ENCODE data around the gene DCUN1D2. TPM values are rescaled to one million over a fixed set of nuclear protein-coding genes. Genes with fewer than 3 reads are reported as not detected.

Gene DCUN1D2
- total RNA-seq, 4 donors from 2014 or later, result 12.3 to 20.2 (median 17.3) TPM

DNA sequence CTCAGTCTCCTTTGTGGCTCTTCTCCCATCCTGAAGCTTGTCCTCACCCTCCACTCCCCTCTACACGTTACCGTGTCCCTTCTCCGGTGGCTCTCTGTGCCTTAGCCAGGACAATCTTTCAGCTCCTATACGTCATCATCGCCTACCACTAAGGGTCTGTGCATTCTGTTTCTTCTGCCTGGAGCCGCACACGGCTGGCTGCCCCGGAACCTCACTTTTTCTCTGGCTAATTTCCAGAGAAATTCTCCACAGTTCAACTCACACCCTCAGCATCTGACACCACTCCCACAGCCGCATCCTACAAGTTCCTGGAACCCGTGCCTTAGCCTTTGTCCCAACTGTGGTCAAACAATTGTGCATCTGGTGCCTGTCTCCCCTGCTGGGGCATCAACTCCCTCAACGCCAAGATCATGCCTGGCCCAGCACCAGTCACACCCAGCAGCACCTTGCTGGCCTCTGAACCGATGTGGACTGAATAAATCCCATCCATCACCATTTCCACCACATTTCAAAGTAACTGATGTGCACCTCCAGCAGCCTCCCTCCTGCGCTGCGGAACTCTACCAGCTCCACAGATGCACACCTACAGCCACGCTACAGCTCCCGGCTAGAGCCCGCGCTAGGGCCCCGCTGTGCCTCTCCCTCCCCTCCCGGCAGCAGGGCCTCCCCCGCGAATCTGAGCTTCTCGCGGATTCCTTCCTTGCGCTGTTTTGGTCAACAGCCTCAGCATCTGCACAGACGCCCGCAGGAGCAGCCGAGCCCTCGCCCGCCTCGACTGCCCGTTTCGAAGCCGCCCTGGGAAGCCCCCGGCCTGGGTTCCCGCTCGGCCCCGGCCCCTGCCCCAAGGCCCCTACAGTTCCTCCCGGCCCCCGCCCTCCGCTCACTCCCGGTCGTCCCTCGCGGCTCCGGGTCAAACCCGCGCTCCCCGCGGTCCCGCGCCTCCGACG, 689 bp downstream of the DCUN1D2 start:
- no peak for TF ChIP-seq POLR2A (IDR thresholded peaks at IDR 0.05)
- TF ChIP-seq, protein P1, sequence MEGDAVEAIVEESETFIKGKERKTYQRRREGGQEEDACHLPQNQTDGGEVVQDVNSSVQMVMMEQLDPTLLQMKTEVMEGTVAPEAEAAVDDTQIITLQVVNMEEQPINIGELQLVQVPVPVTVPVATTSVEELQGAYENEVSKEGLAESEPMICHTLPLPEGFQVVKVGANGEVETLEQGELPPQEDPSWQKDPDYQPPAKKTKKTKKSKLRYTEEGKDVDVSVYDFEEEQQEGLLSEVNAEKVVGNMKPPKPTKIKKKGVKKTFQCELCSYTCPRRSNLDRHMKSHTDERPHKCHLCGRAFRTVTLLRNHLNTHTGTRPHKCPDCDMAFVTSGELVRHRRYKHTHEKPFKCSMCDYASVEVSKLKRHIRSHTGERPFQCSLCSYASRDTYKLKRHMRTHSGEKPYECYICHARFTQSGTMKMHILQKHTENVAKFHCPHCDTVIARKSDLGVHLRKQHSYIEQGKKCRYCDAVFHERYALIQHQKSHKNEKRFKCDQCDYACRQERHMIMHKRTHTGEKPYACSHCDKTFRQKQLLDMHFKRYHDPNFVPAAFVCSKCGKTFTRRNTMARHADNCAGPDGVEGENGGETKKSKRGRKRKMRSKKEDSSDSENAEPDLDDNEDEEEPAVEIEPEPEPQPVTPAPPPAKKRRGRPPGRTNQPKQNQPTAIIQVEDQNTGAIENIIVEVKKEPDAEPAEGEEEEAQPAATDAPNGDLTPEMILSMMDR (IDR thresholded peaks at IDR 0.05), result no peak
- TF ChIP-seq POLR2AphosphoS5 (IDR thresholded peaks at IDR 0.05), result no peak
- TF ChIP-seq EP300 (IDR thresholded peaks at IDR 0.05), result no peak
- H3K4me3 ChIP-seq, result peak overlapping the region; percentile 64 to 94
- peak; percentile 29 for ATAC-seq
- peak overlapping the region; percentile 59 to 95 (median 94) for H3K27ac ChIP-seq
- peaks cover 3 to 83% (median 26%) of the 10 kb centered on the region in 3 donors for H3K4me1 ChIP-seq
- H3K9me3 ChIP-seq, result no peaks in the 10 kb centered on the region
- H3K27me3 ChIP-seq, result no peaks in the 10 kb centered on the region
- peaks cover 0 to 1% of the 10 kb centered on the region in 2 donors for H3K36me3 ChIP-seq
- 7% methylated on average over 11 to 12 of the region's 54 CpGs for WGBS, 2 donors (ENCODE audit: low coverage in 1 of 2)

DNA sequence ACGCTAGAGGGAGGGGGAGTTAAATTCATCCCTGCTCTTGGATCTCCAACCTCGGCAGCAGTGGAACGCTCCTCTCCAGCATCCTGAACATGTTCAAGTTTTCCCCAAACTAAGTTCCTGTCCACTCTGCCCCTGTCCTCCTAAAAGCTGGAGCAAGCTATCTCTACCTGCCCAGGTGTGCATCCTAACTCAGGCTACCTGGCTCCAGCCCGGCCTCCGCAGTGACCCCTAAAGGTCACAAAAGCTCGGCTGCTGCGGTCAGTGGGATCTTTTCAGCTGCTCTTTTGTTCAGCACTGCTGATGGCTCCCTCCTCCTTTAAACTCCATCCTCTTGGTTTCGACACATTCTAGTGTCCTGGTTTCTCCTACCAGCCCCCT, 1.4 kb downstream of the DCUN1D2 start:
- H3K27me3 ChIP-seq, result no peaks in the 10 kb centered on the region
- WGBS, 2 donors (ENCODE audit: low coverage in 1 of 2), result 24 to 26% methylated on average over 7 to 8 of the region's 8 CpGs
- H3K9me3 ChIP-seq, result no peaks in the 10 kb centered on the region
- H3K4me3 ChIP-seq, result peak overlapping the region in 1 of 2 donors; percentile 94
- TF ChIP-seq EP300 (IDR thresholded peaks at IDR 0.05), result no peak
- no peak for TF ChIP-seq POLR2A (IDR thresholded peaks at IDR 0.05)
- no peak for TF ChIP-seq POLR2AphosphoS5 (IDR thresholded peaks at IDR 0.05)
- TF ChIP-seq, protein P1 (IDR thresholded peaks at IDR 0.05), result no peak
- H3K27ac ChIP-seq, result peak overlapping the region in 3 of 4 donors; percentile 94 to 95 (median 95)
- H3K4me1 ChIP-seq, result peaks cover 3 to 83% (median 29%) of the 10 kb centered on the region in 3 donors
- H3K36me3 ChIP-seq, result no peaks in the 10 kb centered on the region
- no peak for ATAC-seq

DNA sequence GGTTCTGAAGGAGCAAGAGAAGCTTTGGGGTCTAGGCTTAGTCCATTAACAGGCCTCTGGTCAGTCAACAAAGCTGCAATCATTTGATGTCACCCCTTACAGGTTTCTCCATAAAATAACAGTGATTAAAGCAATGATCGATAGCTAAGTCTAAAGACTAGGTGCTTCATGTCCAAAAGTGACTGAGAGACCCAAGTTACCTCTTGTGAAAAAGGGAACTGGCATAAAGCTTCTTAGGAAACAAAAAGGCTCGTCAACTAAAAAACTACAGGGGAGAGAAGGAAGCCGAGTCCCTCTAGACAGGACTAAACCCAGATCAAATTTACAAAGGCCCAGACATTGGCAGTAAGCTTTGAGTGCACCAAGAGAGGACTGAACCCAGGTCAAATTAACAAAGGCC, 2.2 kb downstream of the DCUN1D2 start:
- H3K36me3 ChIP-seq, result peaks cover 0 to 3% of the 10 kb centered on the region in 2 donors
- TF ChIP-seq POLR2A (IDR thresholded peaks at IDR 0.05) (no peak), POLR2AphosphoS5 (IDR thresholded peaks at IDR 0.05) (no peak), EP300 (IDR thresholded peaks at IDR 0.05) (no peak)
- TF ChIP-seq, protein P1 (IDR thresholded peaks at IDR 0.05), result no peak
- H3K4me3 ChIP-seq, result no peak overlapping the region
- no peak for ATAC-seq
- H3K27me3 ChIP-seq, result no peaks in the 10 kb centered on the region
- 70 to 100% methylated on average over 2 of the region's 3 CpGs for WGBS, 2 donors (ENCODE audit: low coverage in 1 of 2)
- H3K9me3 ChIP-seq, result no peaks in the 10 kb centered on the region
- no peak overlapping the region for H3K27ac ChIP-seq
- H3K4me1 ChIP-seq, result peaks cover 3 to 83% (median 26%) of the 10 kb centered on the region in 3 donors

DNA sequence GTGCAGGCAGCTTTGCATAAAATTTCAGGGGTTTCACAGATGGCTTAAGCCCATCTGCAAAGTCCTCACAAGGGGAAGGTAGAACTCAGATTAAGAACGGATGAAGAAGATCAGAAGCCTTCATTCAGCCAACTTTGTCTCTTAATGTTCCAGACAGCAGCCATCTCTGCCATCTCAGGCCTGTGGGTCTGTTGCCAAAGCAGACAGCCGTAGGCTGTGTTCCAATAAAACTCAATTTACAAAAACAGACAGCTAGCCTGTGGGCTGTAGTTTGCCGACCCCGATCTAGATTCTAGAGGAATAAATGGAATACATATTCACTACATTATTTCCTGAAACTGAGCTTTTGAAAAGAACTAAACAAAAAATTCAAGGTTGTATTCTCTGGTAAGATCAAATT, 3.8 kb downstream of the DCUN1D2 start:
- ATAC-seq, result no peak
- TF ChIP-seq EP300 (IDR thresholded peaks at IDR 0.05) (no peak), POLR2A (IDR thresholded peaks at IDR 0.05) (no peak), POLR2AphosphoS5 (IDR thresholded peaks at IDR 0.05) (no peak)
- TF ChIP-seq, protein P1 (IDR thresholded peaks at IDR 0.05), result no peak
- H3K27me3 ChIP-seq, result no peaks in the 10 kb centered on the region
- 53 to 90% methylated on average over 3 to 4 of the region's 4 CpGs for WGBS, 2 donors (ENCODE audit: low coverage in 1 of 2)
- no peak overlapping the region for H3K4me3 ChIP-seq
- no peaks in the 10 kb centered on the region for H3K9me3 ChIP-seq
- no peak overlapping the region for H3K27ac ChIP-seq
- H3K36me3 ChIP-seq, result peaks cover 0 to 5% of the 10 kb centered on the region in 2 donors
- H3K4me1 ChIP-seq, result peaks cover 3 to 82% (median 15%) of the 10 kb centered on the region in 3 donors
